NCI-H524 (cell line): ENCODE data around the gene AFF1.
"Not testable (repeated sequence)": the region's sequence is repeated elsewhere in the genome, so short reads cannot be mapped to it uniquely, and the experiment has no call there.

ENCODE experiments used
- DNase-seq, 2 experiments: peaks; one replicate each; lab custom pipeline; 2025; lab: John Stamatoyannopoulos, UW

Gene AFF1

GRCh38 chr4:87085732-87086131 is 150.9 kb downstream of the AFF1 start:
- not testable (repeated sequence) for DNase-seq

GRCh38 chr4:87086143-87086805 is 151.5 kb downstream of the AFF1 start:
- DNase-seq, result no peak

- no peak for DNase-seq
Observed at GRCh38 chr4:87087015-87087414, 152.2 kb downstream of the AFF1 start.

GRCh38 chr4:87087420-87087819 is 152.6 kb downstream of the AFF1 start:
- no peak for DNase-seq

- peak in 1 of 2 experiments; percentile 23 for DNase-seq
Observed at GRCh38 chr4:87088186-87088585, 153.4 kb downstream of the AFF1 start.

GRCh38 chr4:87089368-87089767 is 154.6 kb downstream of the AFF1 start:
- no peak for DNase-seq

GRCh38 chr4:87090305-87090704 is 155.5 kb downstream of the AFF1 start:
- no peak for DNase-seq

- peak; percentile 12 to 42 for DNase-seq
Observed at GRCh38 chr4:87092389-87093141, 157.8 kb downstream of the AFF1 start.

GRCh38 chr4:87093443-87094123 is 158.8 kb downstream of the AFF1 start:
- peak; percentile 33 to 52 for DNase-seq

- no peak for DNase-seq
Observed at GRCh38 chr4:87097075-87097474, 162.3 kb downstream of the AFF1 start.

- DNase-seq, result no peak
Observed at GRCh38 chr4:87100168-87100567, 165.4 kb downstream of the AFF1 start.

- no peak for DNase-seq
Observed at GRCh38 chr4:87101543-87102199, 166.9 kb downstream of the AFF1 start.

GRCh38 chr4:87103086-87103485 is 168.3 kb downstream of the AFF1 start:
- DNase-seq, result no peak

- no peak for DNase-seq
Observed at GRCh38 chr4:87103691-87104187, 168.9 kb downstream of the AFF1 start.

- no peak for DNase-seq
Observed at GRCh38 chr4:87105101-87105845, 170.5 kb downstream of the AFF1 start.

GRCh38 chr4:87108142-87108546 is 173.3 kb downstream of the AFF1 start:
- no peak for DNase-seq

GRCh38 chr4:87109121-87109520 is 174.3 kb downstream of the AFF1 start:
- no peak for DNase-seq

GRCh38 chr4:87109945-87110344 is 175.1 kb downstream of the AFF1 start:
- no peak for DNase-seq

- DNase-seq, result no peak
Observed at GRCh38 chr4:87112063-87112462, 177.3 kb downstream of the AFF1 start.

GRCh38 chr4:87114245-87115062 is 179.6 kb downstream of the AFF1 start:
- no peak for DNase-seq

GRCh38 chr4:87116231-87116630 is 181.4 kb downstream of the AFF1 start:
- no peak for DNase-seq
